Measurements from ENCODE around the gene FRAT2. TPM values are rescaled to one million over a fixed set of nuclear protein-coding genes. Genes with fewer than 3 reads are reported as not detected.

The FRAT2 gene, protein sequence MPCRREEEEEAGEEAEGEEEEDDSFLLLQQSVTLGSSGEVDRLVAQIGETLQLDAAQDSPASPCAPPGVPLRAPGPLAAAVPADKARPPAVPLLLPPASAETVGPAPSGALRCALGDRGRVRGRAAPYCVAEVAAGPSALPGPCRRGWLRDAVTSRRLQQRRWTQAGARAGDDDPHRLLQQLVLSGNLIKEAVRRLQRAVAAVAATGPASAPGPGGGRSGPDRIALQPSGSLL
- 5.0 TPM in 2 replicates for total RNA-seq (2013; cell fraction: nucleolus; rRNA removed)
- 5.0 and 5.9 TPM in 2 replicates for total RNA-seq (2014; rRNA removed)
- total RNA-seq (2014; rRNA removed; fragmentation: Illumina TruSeq; extraction: Trizol) = 3.5 and 4.1 TPM in 2 replicates
- total RNA-seq (2021) = 5.2 and 5.6 TPM in 2 replicates
- polyA plus RNA-seq (2011; ENCODE audit: low read depth) = 1.2 TPM
- 3.9 and 4.4 TPM in 2 replicates for polyA plus RNA-seq (2011; rRNA removed)
- 4.3 and 4.4 TPM in 2 replicates for polyA plus RNA-seq (2011; cell fraction: cytosol; rRNA removed)
- polyA plus RNA-seq (2011; cell fraction: nucleus; rRNA removed) = 2.6 and 4.1 TPM in 2 replicates
- polyA plus RNA-seq (2012) = 2.5 TPM in 2 replicates
- 2.9 and 3.8 TPM in 2 replicates for polyA plus RNA-seq (2014; fragmentation: Illumina TruSeq; extraction: Trizol)
- polyA plus RNA-seq (2014; fragmentation: Nextera tagmentation; extraction: Ambion mirVana) = 1 to 10 TPM in 1 of 2 experiments, under 1 TPM in 1; 0.69 to 1.8 TPM
- 4.4 and 5.0 TPM in 2 replicates for polyA plus RNA-seq (2014; rRNA removed)
- polyA plus RNA-seq (2016; fragmentation: Nextera tagmentation; extraction: Ambion mirVana) = 1 to 10 TPM; 1.3 to 2.2 TPM
- polyA minus RNA-seq (2011; rRNA and poly(A)+ RNA removed) = 1.8 and 2.6 TPM in 2 replicates
- polyA minus RNA-seq (2011; cell fraction: cytosol; rRNA and poly(A)+ RNA removed) = 2.0 TPM in 2 replicates
- polyA minus RNA-seq (2011; cell fraction: nucleus; rRNA and poly(A)+ RNA removed) = 1.7 and 3.3 TPM in 2 replicates
- Bru-seq, nascent RNA = percentile 70 among the genes with signal in this experiment
- BruChase-seq, experiment 1, labeled RNA remaining after a 6-hour chase = percentile 48 among the genes with signal in this experiment
- BruChase-seq, experiment 2, labeled RNA remaining after a 2-hour chase = percentile 68 among the genes with signal in this experiment
- long read RNA-seq, experiment 1, partial matches to known transcripts = 0 of 1 reads
- long read RNA-seq, experiment 1, other reads (novel, unspliced or antisense) = 0 of 1 reads
- long read RNA-seq, experiment 2, partial matches to known transcripts = 0 of 2 reads
- long read RNA-seq, experiment 2, other reads (novel, unspliced or antisense) = 0 of 2 reads

DNA sequence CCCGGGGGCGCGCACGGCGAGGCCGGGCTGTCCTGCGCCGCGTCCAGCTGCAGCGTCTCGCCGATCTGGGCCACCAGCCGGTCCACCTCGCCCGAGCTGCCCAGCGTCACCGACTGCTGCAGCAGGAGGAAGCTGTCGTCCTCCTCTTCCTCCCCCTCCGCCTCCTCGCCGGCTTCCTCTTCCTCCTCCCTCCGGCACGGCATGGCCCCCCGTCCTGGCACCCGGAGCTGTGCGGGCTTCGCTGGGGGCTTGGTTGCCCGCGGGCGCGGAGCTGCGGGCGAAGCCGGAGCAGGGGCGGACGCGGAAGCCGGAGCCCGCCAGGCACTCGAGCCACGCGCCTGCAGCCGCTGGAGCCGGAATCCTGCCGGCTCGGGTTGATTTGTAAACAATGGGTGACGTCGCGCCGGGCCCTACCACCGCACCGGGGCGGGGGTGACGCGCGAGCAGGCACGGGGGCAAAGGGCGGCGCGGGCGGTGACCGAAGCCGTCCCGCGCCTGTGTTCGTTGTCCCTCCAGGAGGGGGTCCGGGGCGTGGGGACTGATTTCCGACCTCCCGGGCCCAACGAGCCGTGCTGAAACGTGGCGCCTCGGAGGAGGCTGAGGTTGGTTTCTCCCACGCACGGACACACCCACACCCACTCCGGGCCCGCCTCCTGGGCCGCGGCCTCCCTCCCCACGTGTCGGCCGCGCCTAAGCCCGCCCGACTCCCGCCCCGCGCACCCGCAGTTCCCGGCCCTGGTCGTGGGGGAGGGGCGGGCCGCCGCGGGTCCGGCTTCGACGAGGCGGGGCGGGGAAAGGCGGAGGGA, at the start of gene FRAT2:
Gene FRAT2, minus strand, starts transcription at position 360 of the 806 bp plus-strand sequence. Its CDS starts 157 bp downstream, at position 203.
- Histone ChIP-seq H2AFZ (ENCODE audit: control insufficient read depth, low read depth, low read length) (peak within 1 kb of the TSS; percentile 98), H3K9me3 (replicated peaks; ENCODE audit: control insufficient read depth, insufficient read depth, low read length) (no peaks in the 10 kb centered on the region), H3K4me3 (peak within 1 kb of the TSS; percentile 89), H3K27ac (ENCODE audit: control insufficient read depth, insufficient read depth) (peak within 1 kb of the TSS; percentile 83), H3K36me3 (ENCODE audit: control insufficient read depth in 2 of 2, insufficient read depth in 2 of 2, low read length in 1 of 2) (no peaks in the 10 kb centered on the region), H3K27me3 (replicated peaks in 1 of 2; ENCODE audit: control insufficient read depth in 2 of 2, insufficient read depth in 2 of 2, low read length in 1 of 2) (peaks cover 0 to 9% of the 10 kb centered on the region in 2 experiments; a peak in 1 of 4 replicates), H3K4me2 (ENCODE audit: control insufficient read depth, insufficient read depth) (peak within 1 kb of the TSS; percentile 88), H3K9ac (ENCODE audit: control insufficient read depth, insufficient read depth, low read length) (peak within 1 kb of the TSS; percentile 78), H4K20me1 (ENCODE audit: control insufficient read depth, insufficient read depth) (no peaks in the 10 kb centered on the region; the same call in 1 of the 2 replicates), H3K4me1 (ENCODE audit: control insufficient read depth, insufficient read depth, low read length) (no peaks in the 10 kb centered on the region), H3K79me2 (ENCODE audit: control insufficient read depth, insufficient read depth, low read length) (no peaks in the 10 kb centered on the region)
- intact Hi-C loops (cut with micrococcal nuclease; ENCODE audit: unreplicated experiment) (loop anchor here (5.0 kb wide), 1 partner anchor 42 kb away; the partner anchor contains the start of gene ARHGAP19), in situ Hi-C loops (cut with MboI) (no loop called here)
- ATAC-seq = peak; percentile 93
- peak; percentile 47 for DNase-seq (ENCODE audit: low read depth, low spot score)
- SMC1A ChIA-PET (ENCODE audit: uncharacterized antibody, unreplicated experiment) = no interaction called here
- RAD21 ChIA-PET (ENCODE audit: unreplicated experiment) = interaction anchor here (2.9 kb wide), 1 partner anchor 56 kb away, joined by 14 read pairs; no protein-coding TSS in a partner anchor
- no TSS peak for BruUV-seq (replicated peaks)
- CTCF ChIA-PET = interaction anchor here (1.1 to 4.0 kb wide), 4 partner anchors 52 to 309 kb away, joined by 3 to 29 read pairs (median 5); no protein-coding TSS in a partner anchor
- POLR2A ChIA-PET = interaction anchor here (1.8 kb wide), 1 partner anchor 16 kb away, joined by 4 read pairs; the partner anchor contains the start of gene FRAT1
- FAIRE-seq = peak; percentile 79
- WGBS (ENCODE audit: insufficient coverage, insufficient replicate concordance, low lambda C conversion rate, missing lambda C conversion rate) = under 1% methylated on average over 48 of the region's 103 CpGs
- TF ChIP-seq ZNF384 (IDR thresholded peaks at IDR 0.05; ENCODE audit: borderline replicate concordance, low read depth, low read length) = no peak
- no peak for TF ChIP-seq MEF2B (IDR thresholded peaks at IDR 0.05; ENCODE audit: partially characterized antibody, poor library complexity, severe bottlenecking)
- 0 out of 2 replicates have a peak, but pooled peaks have one; percentile 29 for TF ChIP-seq NRF1 (conservative IDR thresholded peaks at IDR 0.05; ENCODE audit: low read depth, low read length)
- TF ChIP-seq STAT3 (IDR thresholded peaks at IDR 0.05; ENCODE audit: low read depth, low read length) = no peak
- TF ChIP-seq ZZZ3 (IDR thresholded peaks at IDR 0.05; ENCODE audit: control insufficient read depth, insufficient read length, low read depth) = no peak
- no peak for TF ChIP-seq IRF5 (IDR thresholded peaks at IDR 0.05; ENCODE audit: borderline replicate concordance)
- no peak for TF ChIP-seq ZNF24 (IDR thresholded peaks at IDR 0.05)
- TF ChIP-seq RBBP5 (conservative IDR thresholded peaks at IDR 0.05) = no peak
- no peak for TF ChIP-seq TARDBP (IDR thresholded peaks at IDR 0.05; ENCODE audit: borderline replicate concordance)
- TF ChIP-seq ZNF217 (IDR thresholded peaks at IDR 0.05) = no peak
- TF ChIP-seq LARP7 (IDR thresholded peaks at IDR 0.05) = peak; percentile 85; the same call in 1 of the 2 replicates
- TF ChIP-seq, protein P1, sequence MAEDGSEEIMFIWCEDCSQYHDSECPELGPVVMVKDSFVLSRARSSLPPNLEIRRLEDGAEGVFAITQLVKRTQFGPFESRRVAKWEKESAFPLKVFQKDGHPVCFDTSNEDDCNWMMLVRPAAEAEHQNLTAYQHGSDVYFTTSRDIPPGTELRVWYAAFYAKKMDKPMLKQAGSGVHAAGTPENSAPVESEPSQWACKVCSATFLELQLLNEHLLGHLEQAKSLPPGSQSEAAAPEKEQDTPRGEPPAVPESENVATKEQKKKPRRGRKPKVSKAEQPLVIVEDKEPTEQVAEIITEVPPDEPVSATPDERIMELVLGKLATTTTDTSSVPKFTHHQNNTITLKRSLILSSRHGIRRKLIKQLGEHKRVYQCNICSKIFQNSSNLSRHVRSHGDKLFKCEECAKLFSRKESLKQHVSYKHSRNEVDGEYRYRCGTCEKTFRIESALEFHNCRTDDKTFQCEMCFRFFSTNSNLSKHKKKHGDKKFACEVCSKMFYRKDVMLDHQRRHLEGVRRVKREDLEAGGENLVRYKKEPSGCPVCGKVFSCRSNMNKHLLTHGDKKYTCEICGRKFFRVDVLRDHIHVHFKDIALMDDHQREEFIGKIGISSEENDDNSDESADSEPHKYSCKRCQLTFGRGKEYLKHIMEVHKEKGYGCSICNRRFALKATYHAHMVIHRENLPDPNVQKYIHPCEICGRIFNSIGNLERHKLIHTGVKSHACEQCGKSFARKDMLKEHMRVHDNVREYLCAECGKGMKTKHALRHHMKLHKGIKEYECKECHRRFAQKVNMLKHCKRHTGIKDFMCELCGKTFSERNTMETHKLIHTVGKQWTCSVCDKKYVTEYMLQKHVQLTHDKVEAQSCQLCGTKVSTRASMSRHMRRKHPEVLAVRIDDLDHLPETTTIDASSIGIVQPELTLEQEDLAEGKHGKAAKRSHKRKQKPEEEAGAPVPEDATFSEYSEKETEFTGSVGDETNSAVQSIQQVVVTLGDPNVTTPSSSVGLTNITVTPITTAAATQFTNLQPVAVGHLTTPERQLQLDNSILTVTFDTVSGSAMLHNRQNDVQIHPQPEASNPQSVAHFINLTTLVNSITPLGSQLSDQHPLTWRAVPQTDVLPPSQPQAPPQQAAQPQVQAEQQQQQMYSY (CRISPR knock-in tag; IDR thresholded peaks at IDR 0.05) = no peak
- peak in 1 of 2 experiments; percentile 60; a peak in 1 of 3 replicates for TF ChIP-seq EGR1 (IDR thresholded peaks at IDR 0.05; ENCODE audit: borderline replicate concordance in 1 of 2, low read depth in 2 of 2, low read length in 2 of 2)
